22Rv1 (cell line): ENCODE measurements around the gene GALNT18.

Source experiments
- H3K27ac ChIP-seq: fragments of 450-650 bp; 2 replicates; pipeline ENCODE4 v1.5.1; 2017
- ZFX ChIP-seq: fragments of 450-650 bp; IDR thresholded peaks from 2 replicates; pipeline ENCODE4 v1.6.1; 2017; ENCODE audit warnings: antibody characterized with exemption, borderline replicate concordance
- TF ChIP-seq, protein P1 (sequence below): fragments of 450-650 bp; IDR thresholded peaks from 2 replicates; pipeline ENCODE4 v1.5.1; 2017; ENCODE audit warnings: mild to moderate bottlenecking

The GALNT18 gene

DNA sequence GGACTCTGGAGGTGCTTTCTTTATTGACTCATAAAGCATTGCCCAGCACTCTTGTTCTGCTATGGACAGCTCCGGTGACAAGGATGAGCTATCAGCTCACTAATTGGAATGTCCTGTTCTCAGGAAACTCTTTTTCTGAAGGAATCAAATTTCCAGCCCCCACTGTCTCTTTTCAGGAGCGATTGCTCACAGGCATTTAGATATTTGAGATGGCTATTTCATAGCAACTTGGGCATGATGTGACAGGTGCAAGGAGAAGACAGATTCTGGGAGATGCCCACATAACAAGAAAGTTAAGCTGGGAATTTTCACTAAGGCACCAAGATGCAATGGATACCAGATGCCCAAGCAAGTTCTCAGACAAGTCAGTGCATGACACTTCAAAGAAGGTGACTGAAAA lies 145.3 kb downstream of the GALNT18 start:
- no peak overlapping the region for H3K27ac ChIP-seq
- no peak for TF ChIP-seq ZFX
- TF ChIP-seq, protein P1, sequence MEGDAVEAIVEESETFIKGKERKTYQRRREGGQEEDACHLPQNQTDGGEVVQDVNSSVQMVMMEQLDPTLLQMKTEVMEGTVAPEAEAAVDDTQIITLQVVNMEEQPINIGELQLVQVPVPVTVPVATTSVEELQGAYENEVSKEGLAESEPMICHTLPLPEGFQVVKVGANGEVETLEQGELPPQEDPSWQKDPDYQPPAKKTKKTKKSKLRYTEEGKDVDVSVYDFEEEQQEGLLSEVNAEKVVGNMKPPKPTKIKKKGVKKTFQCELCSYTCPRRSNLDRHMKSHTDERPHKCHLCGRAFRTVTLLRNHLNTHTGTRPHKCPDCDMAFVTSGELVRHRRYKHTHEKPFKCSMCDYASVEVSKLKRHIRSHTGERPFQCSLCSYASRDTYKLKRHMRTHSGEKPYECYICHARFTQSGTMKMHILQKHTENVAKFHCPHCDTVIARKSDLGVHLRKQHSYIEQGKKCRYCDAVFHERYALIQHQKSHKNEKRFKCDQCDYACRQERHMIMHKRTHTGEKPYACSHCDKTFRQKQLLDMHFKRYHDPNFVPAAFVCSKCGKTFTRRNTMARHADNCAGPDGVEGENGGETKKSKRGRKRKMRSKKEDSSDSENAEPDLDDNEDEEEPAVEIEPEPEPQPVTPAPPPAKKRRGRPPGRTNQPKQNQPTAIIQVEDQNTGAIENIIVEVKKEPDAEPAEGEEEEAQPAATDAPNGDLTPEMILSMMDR: no peak

DNA sequence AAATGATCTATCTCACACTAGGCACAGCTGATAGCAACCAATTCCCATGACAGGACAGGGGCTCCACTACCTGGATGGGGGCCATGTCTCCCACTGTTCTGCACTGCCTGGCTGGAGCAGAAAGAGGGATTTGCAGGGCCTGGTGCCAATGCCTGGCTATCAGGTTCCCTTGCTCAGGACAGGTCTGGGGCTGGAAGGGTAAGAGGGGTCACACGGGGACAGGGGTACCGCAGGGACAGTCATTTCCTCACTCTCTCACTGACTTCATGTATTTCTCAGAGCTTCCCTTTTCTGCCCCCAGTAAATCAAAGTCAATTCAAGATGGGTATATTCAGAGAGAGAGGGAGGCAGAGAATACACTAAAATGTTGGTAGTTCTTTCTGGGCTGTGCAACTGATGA lies 149.7 kb downstream of the GALNT18 start:
- TF ChIP-seq, protein P1: no peak
- TF ChIP-seq ZFX: no peak
- no peak overlapping the region for H3K27ac ChIP-seq

GRCh38 chr11:11471201-11471600 lies 150.6 kb downstream of the GALNT18 start:
- TF ChIP-seq ZFX: no peak
- TF ChIP-seq, protein P1: no peak
- no peak overlapping the region for H3K27ac ChIP-seq

- H3K27ac ChIP-seq: no peak overlapping the region
- TF ChIP-seq ZFX: no peak
- TF ChIP-seq, protein P1: no peak
These were observed 152.9 kb downstream of the GALNT18 start for GRCh38 chr11:11468954-11469353.

GRCh38 chr11:11467312-11467711 lies 154.5 kb downstream of the GALNT18 start:
- no peak overlapping the region for H3K27ac ChIP-seq
- TF ChIP-seq, protein P1: no peak
- no peak for TF ChIP-seq ZFX

DNA sequence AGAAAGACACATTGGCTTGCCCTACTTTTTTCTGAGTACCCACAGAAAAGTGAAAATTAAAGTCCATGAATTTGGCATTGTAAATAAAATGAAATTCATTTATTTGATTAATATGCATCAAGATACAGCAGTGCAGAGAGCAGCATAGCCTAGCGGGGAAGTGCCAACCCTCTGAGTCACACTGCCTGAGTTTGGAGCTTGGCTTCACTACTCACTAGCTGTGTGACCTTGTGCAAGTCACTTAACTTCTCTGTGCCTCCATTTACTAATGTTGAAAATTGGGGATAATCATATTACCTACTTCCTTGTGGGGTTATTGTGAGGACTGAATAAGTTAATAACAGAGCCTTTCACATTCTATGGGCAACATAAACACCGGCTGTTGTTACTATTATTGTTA lies 157.2 kb downstream of the GALNT18 start:
- no peak overlapping the region for H3K27ac ChIP-seq
- no peak for TF ChIP-seq ZFX
- TF ChIP-seq, protein P1: no peak

DNA sequence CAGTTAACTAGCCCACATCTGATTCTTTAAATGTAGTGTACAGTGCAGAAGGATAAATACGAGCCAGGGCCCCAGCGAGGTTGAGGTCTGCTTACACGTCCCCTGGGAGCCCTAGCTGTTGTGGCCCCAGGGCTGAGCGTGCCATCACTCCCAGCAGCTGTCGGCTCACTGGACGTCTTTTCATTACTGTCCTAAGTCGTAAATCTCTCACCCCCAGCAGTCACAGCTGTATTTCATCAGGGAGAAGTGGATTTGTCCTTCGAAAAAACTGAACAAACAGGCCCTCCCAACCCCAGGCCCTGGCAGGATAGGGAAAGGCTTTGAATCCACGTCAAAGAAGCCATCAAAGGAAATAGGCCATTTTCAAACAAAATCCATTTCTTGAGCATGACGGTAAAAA lies 158.4 kb downstream of the GALNT18 start:
- no peak overlapping the region for H3K27ac ChIP-seq
- TF ChIP-seq, protein P1: no peak
- TF ChIP-seq ZFX: no peak
